Activated CD4-positive, alpha-beta T cell treated with anti-CD3 and anti-CD28 coated beads, Interleukin-2, amount 50 U/mL, for 16 hours (primary cell): Measurements from ENCODE around the gene RAP1B.
A peak's percentile ranks its signal among the peaks of the same experiment; 100 is the strongest.

ENCODE experiments used
- DNase-seq: peaks from one replicate; pipeline ENCODE4 v3.0.0-alpha.2; 2020

Gene RAP1B

GRCh38 chr12:68610370-68611093 is at the start of gene RAP1B:
RAP1B (plus strand) TSS chr12:68610899; CDS start chr12:68648725, 37,826 bp downstream.
- DNase-seq, result peak; percentile 93

GRCh38 chr12:68561830-68562229 is 48.9 kb upstream of the RAP1B start:
- DNase-seq, result no peak

- DNase-seq, result no peak
These were observed 46.5 kb upstream of the RAP1B start for GRCh38 chr12:68564166-68564565.

GRCh38 chr12:68565391-68565903 is 45.3 kb upstream of the RAP1B start:
- DNase-seq, result peak; percentile 62

GRCh38 chr12:68568922-68569569 is 41.7 kb upstream of the RAP1B start:
- DNase-seq, result no peak

GRCh38 chr12:68572661-68573060 is 38.0 kb upstream of the RAP1B start:
- no peak for DNase-seq

GRCh38 chr12:68573406-68573805 is 37.3 kb upstream of the RAP1B start:
- no peak for DNase-seq

GRCh38 chr12:68577949-68578348 is 32.8 kb upstream of the RAP1B start:
- no peak for DNase-seq

GRCh38 chr12:68578765-68579164 is 31.9 kb upstream of the RAP1B start:
- DNase-seq, result no peak

GRCh38 chr12:68579254-68579653 is 31.4 kb upstream of the RAP1B start:
- no peak for DNase-seq

- DNase-seq, result no peak
These were observed 29.8 kb upstream of the RAP1B start for GRCh38 chr12:68580911-68581310.

- no peak for DNase-seq
These were observed 28.8 kb upstream of the RAP1B start for GRCh38 chr12:68581926-68582325.

- DNase-seq, result no peak
These were observed 24.7 kb upstream of the RAP1B start for GRCh38 chr12:68585966-68586365.

- DNase-seq, result peak; percentile 52
These were observed 23.2 kb upstream of the RAP1B start for GRCh38 chr12:68587448-68587873.

GRCh38 chr12:68589194-68589593 is 21.5 kb upstream of the RAP1B start:
- no peak for DNase-seq

GRCh38 chr12:68591734-68592418 is 18.8 kb upstream of the RAP1B start:
- peak; percentile 43 for DNase-seq

GRCh38 chr12:68595241-68595640 is 15.5 kb upstream of the RAP1B start:
- DNase-seq, result no peak

- no peak for DNase-seq
These were observed 8.9 kb upstream of the RAP1B start for GRCh38 chr12:68601767-68602166.

GRCh38 chr12:68602720-68603119 is 8.0 kb upstream of the RAP1B start:
- DNase-seq, result no peak

- no peak for DNase-seq
These were observed 2.5 kb upstream of the RAP1B start for GRCh38 chr12:68608191-68608590.

GRCh38 chr12:68609998-68610369 is 715 bp upstream of the RAP1B start:
- DNase-seq, result peak; percentile 37

GRCh38 chr12:68611094-68611805 is 551 bp downstream of the RAP1B start:
- DNase-seq, result peak; percentile 50

GRCh38 chr12:68611806-68612160 is 1.1 kb downstream of the RAP1B start:
- no peak for DNase-seq
